Activated CD4-positive, alpha-beta T cell treated with anti-CD3 and anti-CD28 coated beads for 36 hours (primary cell): ENCODE data around the gene TAF1D. TPM values are rescaled to one million over a fixed set of nuclear protein-coding genes. Genes with fewer than 3 reads are reported as not detected.
"Not testable (repeated sequence)": the region's sequence is repeated elsewhere in the genome, so short reads cannot be mapped to it uniquely, and the experiment has no call there.

Source experiments
- ATAC-seq: fragments of 200-7000 bp; cut with Tn5 transposase; one replicate; pipeline ENCODE4 v1.10.0; 2021; ENCODE audit warnings: mild to moderate bottlenecking, moderate library complexity
- CTCF ChIA-PET: fragments of 350-600 bp; sonication (Branson Sonifier 250); formaldehyde crosslinking; loops from one replicate; lab custom pipeline; 2021; ENCODE audit warnings: antibody characterized with exemption; lab: Charles Lee
- POLR2A ChIA-PET: fragments of 350-600 bp; sonication (Branson Sonifier 250); formaldehyde crosslinking; loops from one replicate; lab custom pipeline; 2021; ENCODE audit warnings: antibody characterized with exemption, inconsistent platforms; lab: Charles Lee
- DNase-seq: peaks from one replicate; pipeline ENCODE4 v3.0.0-alpha.2; 2020
- H3K27ac Mint-ChIP-seq: one replicate; pipeline ENCODE4 v1.8.0; 2021; ENCODE audit warnings: mixed read lengths
- H3K27me3 Mint-ChIP-seq: one replicate; pipeline ENCODE4 v1.8.0; 2021; ENCODE audit warnings: mixed read lengths
- H3K36me3 Mint-ChIP-seq: one replicate; pipeline ENCODE4 v1.8.0; 2021; ENCODE audit warnings: low read depth, mixed read lengths
- H3K4me1 Mint-ChIP-seq: one replicate; pipeline ENCODE4 v1.8.0; 2021; ENCODE audit warnings: mixed read lengths
- H3K4me3 Mint-ChIP-seq: one replicate; pipeline ENCODE4 v1.8.0; 2021; ENCODE audit warnings: mild to moderate bottlenecking, moderate library complexity, mixed read lengths
- H3K9me3 Mint-ChIP-seq: one replicate; pipeline ENCODE4 v1.8.0; 2021; ENCODE audit warnings: low read depth, mixed read lengths
- intact Hi-C, 2 experiments: fragments of 100-400 bp; cut with DNase I in 1 of 2; cut with micrococcal nuclease in 1 of 2; formaldehyde crosslinking; loops; one replicate each; pipeline versions ENCODE4 v1.14.2 to v1.15.1; 2022 to 2024; cut with DNase I, micrococcal nuclease
- total RNA-seq, 2 experiments: library from RNA; stranded (reverse); gene quantifications; one replicate each; pipeline ENCODE4 v1.2.3, GENCODE V29; 2021

Gene TAF1D
- total RNA-seq, 2 experiments from 2014 or later: 326 to 355 TPM

GRCh38 chr11:93747122-93747521, 5.8 kb upstream of the TAF1D start:
- Mint-ChIP-seq H3K4me1 (peaks cover 19% of the 10 kb centered on the region), H3K9me3 (no peaks in the 10 kb centered on the region), H3K36me3 (peaks cover 9% of the 10 kb centered on the region), H3K27ac (no peak overlapping the region), H3K4me3 (no peak overlapping the region), H3K27me3 (no peaks in the 10 kb centered on the region)
- ChIA-PET CTCF (no interaction called here), POLR2A (no interaction called here)
- DNase-seq: no peak
- no peak for ATAC-seq
- intact Hi-C loops: no loop called here

GRCh38 chr11:93746101-93746500, 4.8 kb upstream of the TAF1D start:
- H3K27ac Mint-ChIP-seq: no peak overlapping the region
- peaks cover 19% of the 10 kb centered on the region for H3K4me1 Mint-ChIP-seq
- DNase-seq: no peak
- H3K9me3 Mint-ChIP-seq: no peaks in the 10 kb centered on the region
- CTCF ChIA-PET: interaction anchor here (0.6 kb wide), 1 partner anchor 34 kb away, joined by 3 read pairs; no protein-coding TSS in a partner anchor
- no peak overlapping the region for H3K4me3 Mint-ChIP-seq
- no peak for ATAC-seq
- POLR2A ChIA-PET: no interaction called here
- H3K36me3 Mint-ChIP-seq: peaks cover 12% of the 10 kb centered on the region
- H3K27me3 Mint-ChIP-seq: no peaks in the 10 kb centered on the region
- intact Hi-C loops: no loop called here

GRCh38 chr11:93745005-93745755, 3.9 kb upstream of the TAF1D start:
- POLR2A ChIA-PET, ATAC-seq, H3K27ac Mint-ChIP-seq, intact Hi-C loops, H3K9me3 Mint-ChIP-seq, H3K4me3 Mint-ChIP-seq, H3K27me3 Mint-ChIP-seq, DNase-seq: not testable (repeated sequence)
- Mint-ChIP-seq H3K4me1 (peaks cover 19% of the 10 kb centered on the region), H3K36me3 (peaks cover 18% of the 10 kb centered on the region)
- CTCF ChIA-PET: interaction anchor here (0.6 kb wide), 1 partner anchor 35 kb away, joined by 3 read pairs; no protein-coding TSS in a partner anchor

GRCh38 chr11:93744669-93745004, 3.3 kb upstream of the TAF1D start:
- no peaks in the 10 kb centered on the region for H3K9me3 Mint-ChIP-seq
- POLR2A ChIA-PET: no interaction called here

GRCh38 chr11:93743291-93743690, 2.0 kb upstream of the TAF1D start:
- H3K27ac Mint-ChIP-seq: no peak overlapping the region
- H3K27me3 Mint-ChIP-seq: no peaks in the 10 kb centered on the region
- peak overlapping the region; percentile 48 for H3K4me3 Mint-ChIP-seq
- H3K9me3 Mint-ChIP-seq: no peaks in the 10 kb centered on the region
- ChIA-PET POLR2A (interaction anchor here (3.6 kb wide), 1 partner anchor 40 kb away, joined by 62 read pairs; the partner anchor contains the start of gene MED17), CTCF (no interaction called here)
- ATAC-seq: no peak
- no peak for DNase-seq
- intact Hi-C loops: loop anchor here in 1 of 2 experiments (5.0 kb wide), 2 partner anchors 546 to 799 kb away; partner anchors contain the start of genes FUT4 and SLC36A4
- H3K36me3 Mint-ChIP-seq: peaks cover 37% of the 10 kb centered on the region
- peaks cover 22% of the 10 kb centered on the region for H3K4me1 Mint-ChIP-seq

More at GRCh38 chr11:93744669-93745004, 3.3 kb upstream of the TAF1D start:
- ATAC-seq (no peak), DNase-seq (no peak)
- Mint-ChIP-seq H3K4me1 (peaks cover 19% of the 10 kb centered on the region), H3K27me3 (no peaks in the 10 kb centered on the region), H3K27ac (no peak overlapping the region), H3K4me3 (no peak overlapping the region), H3K36me3 (peaks cover 24% of the 10 kb centered on the region)
- CTCF ChIA-PET: no interaction called here
- intact Hi-C loops: loop anchor here in 1 of 2 experiments (5.0 kb wide), 2 partner anchors 547 to 798 kb away; partner anchors contain the start of genes FUT4 and SLC36A4

- intact Hi-C loops: loop anchor here (1.0 to 5.0 kb wide), 8 partner anchors 42 to 802 kb away; partner anchors contain the start of genes CEP295 (in 2 of the 2), MED17 (in 2 of the 2), SLC36A4 (in 2 of the 2) and ANKRD49 (in 1 of the 2)
- Mint-ChIP-seq H3K27ac (peak overlapping the region; percentile 98), H3K27me3 (no peaks in the 10 kb centered on the region), H3K4me3 (peak overlapping the region; percentile 99), H3K9me3 (no peaks in the 10 kb centered on the region), H3K4me1 (peaks cover 34% of the 10 kb centered on the region), H3K36me3 (peaks cover 52% of the 10 kb centered on the region)
- DNase-seq: no peak
- ChIA-PET CTCF (interaction anchor here (0.7 to 3.4 kb wide), 4 partner anchors 9 to 42 kb away, joined by 3 to 23 read pairs (median 8); partner anchors contain the start of gene MED17), POLR2A (interaction anchor here (0.5 to 3.6 kb wide), 13 partner anchors 11 to 752 kb away, joined by 3 to 62 read pairs (median 4); partner anchors contain the start of genes ANKRD49, CEP295, MED17 and MRE11)
- peak; percentile 5 for ATAC-seq
These were observed 559 bp upstream of the TAF1D start for GRCh38 chr11:93741882-93742226.

GRCh38 chr11:93740730-93741093, 583 bp downstream of the TAF1D start:
- ATAC-seq (peak; percentile 37), DNase-seq (peak; percentile 77)
- Mint-ChIP-seq H3K27ac (peak overlapping the region; percentile 98), H3K4me1 (peaks cover 42% of the 10 kb centered on the region), H3K9me3 (no peaks in the 10 kb centered on the region), H3K36me3 (peaks cover 62% of the 10 kb centered on the region), H3K27me3 (no peaks in the 10 kb centered on the region), H3K4me3 (peak overlapping the region; percentile 99)
- ChIA-PET CTCF (interaction anchor here (0.6 to 3.4 kb wide), 4 partner anchors 8 to 74 kb away, joined by 3 to 23 read pairs (median 4); partner anchors contain the start of gene MED17), POLR2A (interaction anchor here (1.2 to 3.6 kb wide), 6 partner anchors 42 to 543 kb away, joined by 3 to 62 read pairs (median 10); partner anchors contain the start of genes CEP295, MED17, PANX1 and SLC36A4)
- intact Hi-C loops: loop anchor here (1.0 to 5.0 kb wide), 8 partner anchors 44 to 804 kb away; partner anchors contain the start of genes CEP295 (in 2 of the 2), MED17 (in 2 of the 2), SLC36A4 (in 2 of the 2) and ANKRD49 (in 1 of the 2)

- peak overlapping the region; percentile 98 for H3K27ac Mint-ChIP-seq
- intact Hi-C loops: loop anchor here in 1 of 2 experiments (5.0 kb wide), 2 partner anchors 543 to 802 kb away; partner anchors contain the start of genes FUT4 and SLC36A4
- POLR2A ChIA-PET: interaction anchor here (0.7 to 3.6 kb wide), 5 partner anchors 43 to 542 kb away, joined by 3 to 62 read pairs (median 3); partner anchors contain the start of genes CEP295, MED17 and SLC36A4
- H3K36me3 Mint-ChIP-seq: peaks cover 66% of the 10 kb centered on the region
- ATAC-seq (peak; percentile 3), DNase-seq (peak; percentile 70)
- H3K27me3 Mint-ChIP-seq: no peaks in the 10 kb centered on the region
- no peaks in the 10 kb centered on the region for H3K9me3 Mint-ChIP-seq
- peak overlapping the region; percentile 99 for H3K4me3 Mint-ChIP-seq
- CTCF ChIA-PET: interaction anchor here (0.6 to 3.4 kb wide), 5 partner anchors 44 to 844 kb away, joined by 3 to 23 read pairs (median 3); partner anchors contain the start of gene MED17
- peaks cover 44% of the 10 kb centered on the region for H3K4me1 Mint-ChIP-seq
These were observed 1.1 kb downstream of the TAF1D start for GRCh38 chr11:93740031-93740729.

- no peak for ATAC-seq
- peaks cover 48% of the 10 kb centered on the region for H3K4me1 Mint-ChIP-seq
- H3K27ac Mint-ChIP-seq: peak overlapping the region; percentile 98
- no peak for DNase-seq
- peaks cover 79% of the 10 kb centered on the region for H3K36me3 Mint-ChIP-seq
- ChIA-PET CTCF (interaction anchor here (1.1 to 1.9 kb wide), 4 partner anchors 12 to 72 kb away, joined by 3 to 15 read pairs (median 4); partner anchors contain the start of gene MED17), POLR2A (interaction anchor here (0.8 to 1.1 kb wide), 3 partner anchors 45 to 77 kb away, joined by 3 to 10 read pairs (median 4); partner anchors contain the start of genes CEP295 and MED17)
- H3K4me3 Mint-ChIP-seq: peak overlapping the region; percentile 99
- H3K27me3 Mint-ChIP-seq: no peaks in the 10 kb centered on the region
- no peaks in the 10 kb centered on the region for H3K9me3 Mint-ChIP-seq
- intact Hi-C loops: loop anchor here (1.0 to 5.0 kb wide), 5 partner anchors 9 to 756 kb away; partner anchors contain the start of gene SMCO4 (in 1 of the 2)
These were observed 2.6 kb downstream of the TAF1D start for GRCh38 chr11:93738647-93739081.

- H3K9me3 Mint-ChIP-seq: no peaks in the 10 kb centered on the region
- H3K27me3 Mint-ChIP-seq: no peaks in the 10 kb centered on the region
- ChIA-PET CTCF (interaction anchor here (1.1 to 1.9 kb wide), 4 partner anchors 11 to 72 kb away, joined by 3 to 15 read pairs (median 4); partner anchors contain the start of gene MED17), POLR2A (interaction anchor here (0.8 to 1.1 kb wide), 3 partner anchors 46 to 76 kb away, joined by 3 to 10 read pairs (median 4); partner anchors contain the start of genes CEP295 and MED17)
- H3K4me3 Mint-ChIP-seq: peak overlapping the region; percentile 99
- ATAC-seq (peak; percentile 34), DNase-seq (no peak)
- H3K36me3 Mint-ChIP-seq: peaks cover 79% of the 10 kb centered on the region
- intact Hi-C loops: loop anchor here (1.0 to 5.0 kb wide), 5 partner anchors 9 to 756 kb away; partner anchors contain the start of gene SMCO4 (in 1 of the 2)
- H3K4me1 Mint-ChIP-seq: peaks cover 47% of the 10 kb centered on the region
- peak overlapping the region; percentile 98 for H3K27ac Mint-ChIP-seq
These were observed 3.2 kb downstream of the TAF1D start for GRCh38 chr11:93737904-93738612.
